ENCODE data around the gene ACTR3. TPM values are rescaled to one million over a fixed set of nuclear protein-coding genes. Genes with fewer than 3 reads are reported as not detected.
"Not testable (repeated sequence)": the region's sequence is repeated elsewhere in the genome, so short reads cannot be mapped to it uniquely, and the experiment has no call there.

The ACTR3 gene
- total and polyA plus RNA-seq, 10 of the 15 experiments (the other 5 are each of a cell fraction or from before 2014, with no cell fraction given), result 79.1 to 616 (median 471) TPM

DNA sequence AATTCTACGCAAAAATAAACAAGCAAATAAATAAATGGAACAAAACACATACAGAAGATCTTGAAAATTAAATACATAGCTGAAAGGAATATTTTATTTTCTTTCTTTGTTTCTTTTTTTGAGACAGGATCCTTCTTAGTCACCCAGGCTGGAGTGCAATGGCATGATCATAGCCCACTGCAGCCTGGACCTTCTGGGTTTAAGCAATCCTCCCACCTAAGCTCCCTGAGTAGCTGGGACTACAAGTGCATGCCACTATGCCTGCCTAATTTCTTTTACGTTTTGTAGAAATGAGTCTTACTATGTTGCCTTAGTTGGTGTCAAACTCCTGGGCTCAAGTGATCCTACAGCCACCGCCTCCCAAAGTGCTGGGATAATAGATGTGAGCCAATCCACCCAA is 44.6 kb upstream of the ACTR3 start:
- ATAC-seq (no peak), DNase-seq (ENCODE audit: low read depth, low spot score) (no peak), FAIRE-seq (no peak)
- Histone ChIP-seq H3K27me3 (replicated peaks in 1 of 2; ENCODE audit: control insufficient read depth in 2 of 2, insufficient read depth in 2 of 2, low read length in 1 of 2) (no peaks in the 10 kb centered on the region), H4K20me1 (ENCODE audit: control insufficient read depth, insufficient read depth) (no peaks in the 10 kb centered on the region), H3K9ac (ENCODE audit: control insufficient read depth, insufficient read depth, low read length) (no peak overlapping the region), H3K36me3 (ENCODE audit: control insufficient read depth in 2 of 2, insufficient read depth in 2 of 2, low read length in 1 of 2) (no peaks in the 10 kb centered on the region), H3K9me3 (replicated peaks; ENCODE audit: control insufficient read depth, insufficient read depth, low read length) (no peaks in the 10 kb centered on the region), H3K27ac (ENCODE audit: control insufficient read depth, insufficient read depth) (no peak overlapping the region), H3K4me1 (ENCODE audit: control insufficient read depth, insufficient read depth, low read length) (no peaks in the 10 kb centered on the region), H3K4me2 (ENCODE audit: control insufficient read depth, insufficient read depth) (no peak overlapping the region), H2AFZ (ENCODE audit: control insufficient read depth, low read depth, low read length) (no peak overlapping the region), H3K79me2 (ENCODE audit: control insufficient read depth, insufficient read depth, low read length) (no peaks in the 10 kb centered on the region), H3K4me3 (no peak overlapping the region)
- no TSS peak for BruUV-seq (replicated peaks)
- in situ Hi-C loops (cut with MboI) (no loop called here), intact Hi-C loops (cut with micrococcal nuclease; ENCODE audit: unreplicated experiment) (loop anchor here (5.0 kb wide), 1 partner anchor 42 kb away; no protein-coding TSS in a partner anchor)
- ChIA-PET CTCF (no interaction called here), RAD21 (ENCODE audit: unreplicated experiment) (interaction anchor here (1.0 kb wide), 1 partner anchor 121 kb away, joined by 3 read pairs; no protein-coding TSS in a partner anchor), POLR2A (no interaction called here), SMC1A (ENCODE audit: uncharacterized antibody, unreplicated experiment) (interaction anchor here (1.8 kb wide), 1 partner anchor 134 kb away, joined by 3 read pairs; no protein-coding TSS in a partner anchor)
- 77% methylated on average over 3 of the region's 3 CpGs for WGBS (ENCODE audit: insufficient coverage, insufficient replicate concordance, low lambda C conversion rate, missing lambda C conversion rate)
- TF ChIP-seq BMI1 (IDR thresholded peaks at IDR 0.05; ENCODE audit: borderline replicate concordance), result no peak
- TF ChIP-seq ZNF217 (IDR thresholded peaks at IDR 0.05), result no peak
- no peak for TF ChIP-seq PML (IDR thresholded peaks at IDR 0.05; ENCODE audit: low read length)
- TF ChIP-seq SMC3 (IDR thresholded peaks at IDR 0.05; ENCODE audit: borderline replicate concordance, low read length), result no peak
- TF ChIP-seq, protein P1, sequence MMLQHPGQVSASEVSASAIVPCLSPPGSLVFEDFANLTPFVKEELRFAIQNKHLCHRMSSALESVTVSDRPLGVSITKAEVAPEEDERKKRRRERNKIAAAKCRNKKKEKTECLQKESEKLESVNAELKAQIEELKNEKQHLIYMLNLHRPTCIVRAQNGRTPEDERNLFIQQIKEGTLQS (IDR thresholded peaks at IDR 0.05; ENCODE audit: borderline replicate concordance, extremely low read depth, low read depth, low read length), result no peak
- no peak for TF ChIP-seq WRNIP1 (IDR thresholded peaks at IDR 0.05; ENCODE audit: borderline replicate concordance, low read depth, low read length)
- TF ChIP-seq LARP7 (IDR thresholded peaks at IDR 0.05), result no peak
- TF ChIP-seq FOXK2 (IDR thresholded peaks at IDR 0.05), result no peak
- TF ChIP-seq ZNF274 (IDR thresholded peaks at IDR 0.05; ENCODE audit: insufficient read depth, insufficient read length), result no peak
- TF ChIP-seq, protein P2, sequence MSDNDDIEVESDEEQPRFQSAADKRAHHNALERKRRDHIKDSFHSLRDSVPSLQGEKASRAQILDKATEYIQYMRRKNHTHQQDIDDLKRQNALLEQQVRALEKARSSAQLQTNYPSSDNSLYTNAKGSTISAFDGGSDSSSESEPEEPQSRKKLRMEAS (IDR thresholded peaks at IDR 0.05; ENCODE audit: low read depth, low read length), result no peak
- no peak for TF ChIP-seq JUND (IDR thresholded peaks at IDR 0.05; ENCODE audit: low read depth, low read length)
- TF ChIP-seq, protein P3, sequence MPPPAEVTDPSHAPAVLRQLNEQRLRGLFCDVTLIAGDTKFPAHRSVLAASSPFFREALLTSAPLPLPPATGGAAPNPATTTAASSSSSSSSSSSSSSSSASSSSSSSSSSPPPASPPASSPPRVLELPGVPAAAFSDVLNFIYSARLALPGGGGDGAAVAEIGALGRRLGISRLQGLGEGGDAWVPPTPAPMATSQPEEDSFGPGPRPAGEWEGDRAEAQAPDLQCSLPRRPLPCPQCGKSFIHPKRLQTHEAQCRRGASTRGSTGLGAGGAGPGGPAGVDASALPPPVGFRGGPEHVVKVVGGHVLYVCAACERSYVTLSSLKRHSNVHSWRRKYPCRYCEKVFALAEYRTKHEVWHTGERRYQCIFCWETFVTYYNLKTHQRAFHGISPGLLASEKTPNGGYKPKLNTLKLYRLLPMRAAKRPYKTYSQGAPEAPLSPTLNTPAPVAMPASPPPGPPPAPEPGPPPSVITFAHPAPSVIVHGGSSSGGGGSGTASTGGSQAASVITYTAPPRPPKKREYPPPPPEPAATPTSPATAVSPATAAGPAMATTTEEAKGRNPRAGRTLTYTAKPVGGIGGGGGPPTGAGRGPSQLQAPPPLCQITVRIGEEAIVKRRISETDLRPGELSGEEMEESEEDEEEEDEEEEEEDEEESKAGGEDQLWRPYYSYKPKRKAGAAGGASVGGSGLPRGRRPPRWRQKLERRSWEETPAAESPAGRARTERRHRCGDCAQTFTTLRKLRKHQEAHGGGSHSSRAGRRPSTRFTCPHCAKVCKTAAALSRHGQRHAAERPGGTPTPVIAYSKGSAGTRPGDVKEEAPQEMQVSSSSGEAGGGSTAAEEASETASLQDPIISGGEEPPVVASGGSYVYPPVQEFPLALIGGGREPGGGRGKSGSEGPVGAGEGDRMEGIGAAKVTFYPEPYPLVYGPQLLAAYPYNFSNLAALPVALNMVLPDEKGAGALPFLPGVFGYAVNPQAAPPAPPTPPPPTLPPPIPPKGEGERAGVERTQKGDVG (CRISPR knock-in tag; IDR thresholded peaks at IDR 0.05), result no peak

DNA sequence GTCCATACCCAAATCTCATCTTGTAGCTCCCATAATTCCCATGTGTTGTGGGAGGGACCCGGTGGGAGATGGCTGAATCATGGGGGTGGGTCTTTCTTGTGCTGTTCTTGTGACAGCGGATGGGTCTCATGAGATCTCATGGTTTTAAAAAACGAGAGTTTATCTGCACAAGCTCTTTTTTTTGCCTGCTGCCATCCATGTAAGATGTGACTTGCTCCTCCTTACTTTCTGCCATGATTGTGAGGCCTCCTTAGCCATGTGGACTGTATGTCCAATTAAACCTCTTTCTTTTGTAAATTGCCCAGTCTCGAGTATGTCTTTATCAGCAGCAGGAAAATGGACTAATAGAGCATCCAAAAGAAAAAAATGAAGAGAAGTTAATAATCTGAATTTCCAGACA is 44.1 kb upstream of the ACTR3 start:
- H2AFZ ChIP-seq (ENCODE audit: control insufficient read depth, low read depth, low read length); H3K27me3 ChIP-seq (replicated peaks in 1 of 2; ENCODE audit: control insufficient read depth in 2 of 2, insufficient read depth in 2 of 2, low read length in 1 of 2); H3K4me2 ChIP-seq (ENCODE audit: control insufficient read depth, insufficient read depth); H3K4me1 ChIP-seq (ENCODE audit: control insufficient read depth, insufficient read depth, low read length); H3K4me3 ChIP-seq; RAD21 ChIA-PET (ENCODE audit: unreplicated experiment); CTCF ChIA-PET; H3K36me3 ChIP-seq (ENCODE audit: control insufficient read depth in 2 of 2, insufficient read depth in 2 of 2, low read length in 1 of 2); H3K9ac ChIP-seq (ENCODE audit: control insufficient read depth, insufficient read depth, low read length); H4K20me1 ChIP-seq (ENCODE audit: control insufficient read depth, insufficient read depth); POLR2A ChIA-PET; ATAC-seq; H3K9me3 ChIP-seq (replicated peaks; ENCODE audit: control insufficient read depth, insufficient read depth, low read length); H3K27ac ChIP-seq (ENCODE audit: control insufficient read depth, insufficient read depth); in situ Hi-C loops (cut with MboI); DNase-seq (ENCODE audit: low read depth, low spot score); H3K79me2 ChIP-seq (ENCODE audit: control insufficient read depth, insufficient read depth, low read length); BruUV-seq (replicated peaks); FAIRE-seq: not testable (repeated sequence)
- SMC1A ChIA-PET (ENCODE audit: uncharacterized antibody, unreplicated experiment), result interaction anchor here (1.8 kb wide), 1 partner anchor 134 kb away, joined by 3 read pairs; no protein-coding TSS in a partner anchor
- intact Hi-C loops (cut with micrococcal nuclease; ENCODE audit: unreplicated experiment), result loop anchor here (5.0 kb wide), 1 partner anchor 42 kb away; no protein-coding TSS in a partner anchor
- 45% methylated on average over 4 of the region's 4 CpGs for WGBS (ENCODE audit: insufficient coverage, insufficient replicate concordance, low lambda C conversion rate, missing lambda C conversion rate)
